CD4-positive, alpha-beta T cell (primary cell): Measurements from ENCODE around the gene DUSP9. TPM values are rescaled to one million over a fixed set of nuclear protein-coding genes. Genes with fewer than 3 reads are reported as not detected.

Experiments
- ATAC-seq: fragments of 200-7000 bp; cut with Tn5 transposase; one replicate; pipeline ENCODE4 v1.10.0; 2022; ENCODE audit warnings: mild to moderate bottlenecking; ENCODE audit not compliant: poor library complexity
- CTCF ChIA-PET: fragments of 350-600 bp; sonication (Branson Sonifier 250); formaldehyde crosslinking; loops from one replicate; lab custom pipeline; 2021; ENCODE audit warnings: antibody characterized with exemption, inconsistent platforms; lab: Charles Lee
- POLR2A ChIA-PET: fragments of 350-600 bp; sonication (Branson Sonifier 250); formaldehyde crosslinking; loops from one replicate; lab custom pipeline; 2021; ENCODE audit warnings: antibody characterized with exemption, inconsistent platforms; lab: Charles Lee
- DNase-seq, 14 experiments: peaks; one replicate each; pipeline ENCODE4 v3.0.0-alpha.2; 2013 to 2020; ENCODE audit warnings: mixed read lengths in 2 of 14
- H3K27ac ChIP-seq, 2 donors: one replicate each; pipeline versions ENCODE4 v1.5.1 to v1.7.0; 2013; ENCODE audit warnings: low read length in 2 of 2, low read depth in 1 of 2, mild to moderate bottlenecking in 1 of 2
- H3K27me3 ChIP-seq, 2 experiments: 1 replicate in 1 of 2; 2 replicates in 1 of 2; pipeline versions ENCODE4 v1.6.1 to v1.7.0; 2013; ENCODE audit warnings: low read length in 2 of 2, control low read depth in 1 of 2, mild to moderate bottlenecking in 1 of 2, moderate library complexity in 1 of 2; ENCODE audit not compliant: insufficient read depth in 2 of 2, control insufficient read depth in 1 of 2
- H3K36me3 ChIP-seq: one replicate; pipeline ENCODE4 v1.6.1; 2013; ENCODE audit warnings: low read length, control low read depth; ENCODE audit not compliant: insufficient read depth
- H3K4me1 ChIP-seq: one replicate; pipeline ENCODE4 v1.6.1; 2013; ENCODE audit warnings: low read length, control low read depth; ENCODE audit not compliant: insufficient read depth
- H3K4me3 ChIP-seq: one replicate; pipeline ENCODE4 v1.5.1; 2013; ENCODE audit warnings: mild to moderate bottlenecking, low read length, moderate library complexity
- H3K9me3 ChIP-seq, 2 experiments: 1 replicate in 1 of 2; 2 replicates in 1 of 2; pipeline versions ENCODE4 v1.6.1 to v1.7.0; 2013; ENCODE audit warnings: low read length in 2 of 2, mild to moderate bottlenecking in 2 of 2, control low read depth in 1 of 2, moderate library complexity in 1 of 2; ENCODE audit not compliant: control insufficient read depth in 1 of 2, insufficient read depth in 1 of 2
- H3K27ac Mint-ChIP-seq: one replicate; pipeline ENCODE4 v1.8.0; 2020; ENCODE audit warnings: mixed read lengths
- H3K27me3 Mint-ChIP-seq: one replicate; pipeline ENCODE4 v1.8.0; 2021; ENCODE audit warnings: mixed read lengths
- H3K36me3 Mint-ChIP-seq: one replicate; pipeline ENCODE4 v1.8.0; 2021; ENCODE audit warnings: low read depth, mixed read lengths
- H3K4me1 Mint-ChIP-seq: one replicate; pipeline ENCODE4 v1.8.0; 2021; ENCODE audit warnings: low read depth, mixed read lengths
- H3K4me3 Mint-ChIP-seq: one replicate; pipeline ENCODE4 v1.8.0; 2020; ENCODE audit warnings: mild to moderate bottlenecking, mixed read lengths
- H3K9me3 Mint-ChIP-seq: one replicate; pipeline ENCODE4 v1.8.0; 2020; ENCODE audit warnings: mixed read lengths
- CTCF ChIP-seq: fragments of 200-600 bp; IDR thresholded peaks from one replicate; pipeline ENCODE4 v1.8.0; 2022; ENCODE audit warnings: antibody characterized with exemption, mild to moderate bottlenecking
- intact Hi-C, 2 experiments: fragments of 100-400 bp; cut with DNase I in 1 of 2; cut with micrococcal nuclease in 1 of 2; formaldehyde crosslinking; loops; one replicate each; pipeline versions ENCODE4 v1.15.1 to v1.9.0; 2023 to 2025; cut with DNase I, micrococcal nuclease
- total RNA-seq, 174 experiments: library from RNA in 2 of 174; stranded (reverse) in 2 of 174; gene quantifications; one replicate each; pipeline ENCODE4 v1.2.3 and lab custom pipeline; 2021 to 2026

Gene DUSP9
- total RNA-seq, 2 experiments from 2014 or later, result not detected

- CTCF ChIA-PET, result interaction anchor here (1.0 kb wide), 1 partner anchor 8 kb away, joined by 3 read pairs; no protein-coding TSS in a partner anchor
- no peak for ATAC-seq
- Histone ChIP-seq H3K4me3 (no peak overlapping the region), H3K27ac (no peak overlapping the region), H3K4me1 (peaks cover 29% of the 10 kb centered on the region), H3K27me3 (peaks cover 39 to 47% of the 10 kb centered on the region in 2 experiments), H3K9me3 (peaks cover 0 to 18% of the 10 kb centered on the region in 2 experiments), H3K36me3 (no peaks in the 10 kb centered on the region)
- Mint-ChIP-seq H3K9me3 (no peaks in the 10 kb centered on the region), H3K27me3 (peaks cover 35% of the 10 kb centered on the region), H3K4me3 (no peak overlapping the region), H3K4me1 (peaks cover 5% of the 10 kb centered on the region), H3K36me3 (no peaks in the 10 kb centered on the region), H3K27ac (no peak overlapping the region)
- DNase-seq, result no peak
- no peak for TF ChIP-seq CTCF
- intact Hi-C loops, result loop anchor here in 1 of 2 experiments (5.0 kb wide), 1 partner anchor 32 kb away; no protein-coding TSS in a partner anchor
- POLR2A ChIA-PET, result no interaction called here
Observed at GRCh38 chrX:153644356-153645125, 2.5 kb upstream of the DUSP9 start.

- H3K9me3 ChIP-seq, result peaks cover 0 to 12% of the 10 kb centered on the region in 2 experiments
- H3K36me3 ChIP-seq, result no peaks in the 10 kb centered on the region
- no peak for TF ChIP-seq CTCF
- H3K27ac ChIP-seq, result no peak overlapping the region
- no peaks in the 10 kb centered on the region for H3K9me3 Mint-ChIP-seq
- no peak overlapping the region for H3K4me3 ChIP-seq
- H3K4me3 Mint-ChIP-seq, result no peak overlapping the region
- H3K27me3 Mint-ChIP-seq, result peaks cover 35% of the 10 kb centered on the region
- H3K36me3 Mint-ChIP-seq, result no peaks in the 10 kb centered on the region
- peaks cover 42 to 47% of the 10 kb centered on the region in 2 experiments for H3K27me3 ChIP-seq
- H3K27ac Mint-ChIP-seq, result no peak overlapping the region
- peaks cover 5% of the 10 kb centered on the region for H3K4me1 Mint-ChIP-seq
- peaks cover 29% of the 10 kb centered on the region for H3K4me1 ChIP-seq
- ATAC-seq (no peak), DNase-seq (no peak)
- POLR2A ChIA-PET, result no interaction called here
- CTCF ChIA-PET, result interaction anchor here (1.0 kb wide), 1 partner anchor 9 kb away, joined by 3 read pairs; no protein-coding TSS in a partner anchor
- intact Hi-C loops, result loop anchor here in 1 of 2 experiments (5.0 kb wide), 1 partner anchor 33 kb away; no protein-coding TSS in a partner anchor
Observed at GRCh38 chrX:153645151-153645550, 1.9 kb upstream of the DUSP9 start.

GRCh38 chrX:153645921-153646488 lies 998 bp upstream of the DUSP9 start:
- H3K4me3 ChIP-seq, result no peak overlapping the region
- H3K9me3 ChIP-seq, result peaks cover 0 to 10% of the 10 kb centered on the region in 2 experiments
- H3K4me1 ChIP-seq, result peaks cover 29% of the 10 kb centered on the region
- intact Hi-C loops, result loop anchor here in 1 of 2 experiments (5.0 kb wide), 1 partner anchor 34 kb away; no protein-coding TSS in a partner anchor
- peaks cover 42 to 47% of the 10 kb centered on the region in 2 experiments for H3K27me3 ChIP-seq
- no peak overlapping the region for H3K4me3 Mint-ChIP-seq
- no peaks in the 10 kb centered on the region for H3K9me3 Mint-ChIP-seq
- POLR2A ChIA-PET, result interaction anchor here (1.2 kb wide), 1 partner anchor 36 kb away, joined by 6 read pairs; no protein-coding TSS in a partner anchor
- H3K27ac Mint-ChIP-seq, result no peak overlapping the region
- ATAC-seq (no peak), DNase-seq (no peak)
- H3K27ac ChIP-seq, result no peak overlapping the region
- peaks cover 30% of the 10 kb centered on the region for H3K27me3 Mint-ChIP-seq
- CTCF ChIA-PET, result interaction anchor here (0.6 to 1.2 kb wide), 4 partner anchors 17 to 107 kb away, joined by 3 read pairs; no protein-coding TSS in a partner anchor
- H3K4me1 Mint-ChIP-seq, result peaks cover 5% of the 10 kb centered on the region
- TF ChIP-seq CTCF, result no peak
- H3K36me3 Mint-ChIP-seq, result no peaks in the 10 kb centered on the region
- H3K36me3 ChIP-seq, result no peaks in the 10 kb centered on the region
